ENCODE data around the gene CLEC17A.

CLEC17A gene

DNA sequence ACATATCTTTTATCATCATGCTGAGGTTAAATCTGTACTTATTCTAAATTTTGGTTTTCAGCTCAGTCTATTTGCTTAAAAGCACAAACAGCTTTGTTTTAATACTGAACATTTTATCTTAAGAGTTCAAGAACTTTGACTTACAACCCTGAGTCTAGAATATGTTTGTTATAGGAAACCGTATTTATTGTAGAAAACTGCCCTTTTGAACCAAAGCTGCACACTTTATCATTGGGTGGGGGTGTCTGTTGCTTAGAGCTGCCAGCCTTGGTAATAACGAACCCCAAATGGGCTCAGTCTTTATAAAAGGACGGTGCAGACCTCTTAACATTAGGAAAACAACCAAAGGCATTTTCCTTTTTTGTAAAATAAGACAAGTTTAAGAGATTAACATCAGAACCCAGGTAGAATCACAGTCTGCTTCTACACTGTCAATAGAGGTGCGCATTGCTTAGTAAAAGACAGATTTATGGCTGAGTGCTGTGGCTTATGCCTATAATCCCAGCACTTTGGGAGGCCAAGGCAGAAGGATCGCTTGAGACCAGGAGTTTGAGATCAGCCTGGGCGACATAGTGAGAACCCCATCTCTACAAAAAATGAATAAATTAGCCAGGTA lies 77.1 kb downstream of the CLEC17A start:
- no peak for DNase-seq

DNA sequence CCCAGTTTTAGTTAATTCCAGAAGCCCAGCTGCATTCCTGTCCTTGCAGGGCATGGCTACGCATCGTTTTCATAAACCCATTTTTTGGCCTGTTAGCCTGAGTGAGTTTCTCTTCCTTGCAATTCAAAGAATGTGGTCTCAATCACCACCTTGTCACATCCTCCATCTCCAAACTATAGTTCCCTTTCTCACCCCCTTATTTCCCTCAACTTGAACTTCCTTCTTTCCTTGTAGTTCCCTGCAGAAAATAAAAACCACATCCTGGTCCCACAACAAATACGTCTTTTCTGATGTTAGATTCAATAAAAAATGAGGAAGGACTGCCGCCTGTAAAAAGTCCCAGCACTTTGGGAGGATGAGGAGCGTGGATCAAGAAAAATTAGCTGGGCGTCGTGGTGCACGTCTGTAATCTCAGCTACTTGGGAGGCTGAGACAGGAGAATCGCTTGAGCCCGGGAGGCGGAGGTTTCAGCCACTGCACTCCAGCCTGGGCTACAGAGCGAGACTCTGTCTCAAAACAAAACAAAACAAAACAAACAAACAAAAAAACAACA lies 78.6 kb downstream of the CLEC17A start:
- DNase-seq = no peak
